Spleen (tissue), 11 donors: ENCODE data around the gene MOCS1. TPM values are rescaled to one million over a fixed set of nuclear protein-coding genes. Genes with fewer than 3 reads are reported as not detected.

ENCODE experiments used
- DNase-seq: peaks from one replicate; pipeline ENCODE4 v3.0.0-alpha.2; 2020
- H3K27ac ChIP-seq, 8 donors: fragments of 200-600 bp; sonication (generic) in 7 of 8; 1 replicate in 4 of 8; 2 replicates in 4 of 8; pipeline versions ENCODE4 v1.5.0 to v1.8.0; 2016 to 2021; ENCODE audit warnings: inconsistent platforms in 4 of 8, mild to moderate bottlenecking in 4 of 8, moderate library complexity in 1 of 8
- H3K27me3 ChIP-seq, 7 donors: fragments of 200-600 bp; sonication (generic) in 6 of 7; replicated peaks in 1 of 7; 1 replicate in 4 of 7; 2 replicates in 3 of 7; pipeline versions ENCODE4 v1.5.0 to v1.8.0; 2016 to 2021; ENCODE audit warnings: inconsistent platforms in 3 of 7, mild to moderate bottlenecking in 1 of 7
- H3K36me3 ChIP-seq, 6 donors: fragments of 200-600 bp; sonication (generic) in 5 of 6; 1 replicate in 4 of 6; 2 replicates in 2 of 6; pipeline versions ENCODE4 v1.5.0 to v1.8.0; 2016 to 2021; ENCODE audit warnings: inconsistent platforms in 2 of 6
- H3K4me1 ChIP-seq, 6 donors: fragments of 200-600 bp; sonication (generic) in 5 of 6; 1 replicate in 3 of 6; 2 replicates in 3 of 6; pipeline versions ENCODE4 v1.5.0 to v1.8.0; 2016 to 2021; ENCODE audit warnings: inconsistent platforms in 3 of 6
- H3K4me3 ChIP-seq, 8 donors: fragments of 200-600 bp; sonication (generic) in 7 of 8; 1 replicate in 4 of 8; 2 replicates in 4 of 8; pipeline versions ENCODE4 v1.5.0 to v1.8.0; 2016 to 2021; ENCODE audit warnings: inconsistent platforms in 4 of 8, mild to moderate bottlenecking in 4 of 8, moderate library complexity in 2 of 8
- H3K9me3 ChIP-seq, 8 donors: fragments of 200-600 bp; sonication (generic) in 7 of 8; 1 replicate in 4 of 8; 2 replicates in 4 of 8; pipeline versions ENCODE4 v1.5.0 to v1.8.0; 2016 to 2021; ENCODE audit warnings: inconsistent platforms in 4 of 8
- CTCF ChIP-seq, 11 experiments: fragments of 200-600 bp in 7 of 11; fragments of 450-650 bp in 4 of 11; sonication (generic) in 4 of 11; IDR thresholded peaks in 8 of 11; conservative IDR thresholded peaks in 3 of 11; 1 replicate in 7 of 11; 2 replicates in 4 of 11; pipeline versions ENCODE4 v1.4.0 to v1.8.0; 2016 to 2021; ENCODE audit warnings: antibody characterized with exemption in 11 of 11, inconsistent platforms in 4 of 11, mild to moderate bottlenecking in 1 of 11
- POLR2A ChIP-seq, 3 donors: fragments of 450-650 bp; IDR thresholded peaks; one replicate each; pipeline ENCODE4 v1.5.1; 2017; ENCODE audit warnings: antibody characterized with exemption in 3 of 3, mild to moderate bottlenecking in 1 of 3
- POLR2AphosphoS5 ChIP-seq, 3 donors: sonication (generic); formaldehyde crosslinking; IDR thresholded peaks; one replicate each; pipeline ENCODE4 v1.5.1; 2017; ENCODE audit warnings: antibody characterized with exemption in 3 of 3
- WGBS, 5 donors: extraction: QIAGEN DNeasy Blood & Tissue Kit in 3 of 5; methylation state at CpG; one replicate each; pipeline versions ENCODE4 v1.1.5 to v1.1.7; 2013 to 2018; 5-methylcytosine and 5-hydroxymethylcytosine counted together
- intact Hi-C: fragments of 100-400 bp; cut with DNase I; formaldehyde crosslinking; loops from one replicate; pipeline ENCODE4 v1.15.0; 2023; ENCODE audit warnings: low total_unique reads
- polyA plus RNA-seq, 3 donors: library from polyadenylated mRNA; stranded (reverse); fragments of 200-250 nt; gene quantifications; one replicate each; pipeline ENCODE4 v1.2.1, GENCODE V29; 2013
- total RNA-seq, 7 donors: library from RNA; depleted of rRNA in 3 of 7; stranded (reverse); fragments of >200 nt in 3 of 7; fragmentation: NEBNext Ultra II Directional in 4 of 7; extraction: Animal tissue kit (Norgen Biotek cat#: 25700) in 4 of 7; gene quantifications; one replicate each; pipeline versions ENCODE4 v1.1.0 to v1.2.1, GENCODE V29; 2016 to 2021
- donor health status: healthy with polysubstance abuse.
- donor health status: DM: no; HTN: no; CAD: no; lungs with moderate emphysema.
- donor health status: DM: no; HTN: no; CAD: no.
- donor health status: Bipolar disorder and iron deficiency.
- donor health status: healthy.
- donor health status: DM: no; HTN: no; CAD: no.
- donor health status: DM: yes; HTN: yes; CAD: no.

The MOCS1 gene
- total and polyA plus RNA-seq, 10 donors: 1.2 to 10.2 (median 5.6) TPM

DNA sequence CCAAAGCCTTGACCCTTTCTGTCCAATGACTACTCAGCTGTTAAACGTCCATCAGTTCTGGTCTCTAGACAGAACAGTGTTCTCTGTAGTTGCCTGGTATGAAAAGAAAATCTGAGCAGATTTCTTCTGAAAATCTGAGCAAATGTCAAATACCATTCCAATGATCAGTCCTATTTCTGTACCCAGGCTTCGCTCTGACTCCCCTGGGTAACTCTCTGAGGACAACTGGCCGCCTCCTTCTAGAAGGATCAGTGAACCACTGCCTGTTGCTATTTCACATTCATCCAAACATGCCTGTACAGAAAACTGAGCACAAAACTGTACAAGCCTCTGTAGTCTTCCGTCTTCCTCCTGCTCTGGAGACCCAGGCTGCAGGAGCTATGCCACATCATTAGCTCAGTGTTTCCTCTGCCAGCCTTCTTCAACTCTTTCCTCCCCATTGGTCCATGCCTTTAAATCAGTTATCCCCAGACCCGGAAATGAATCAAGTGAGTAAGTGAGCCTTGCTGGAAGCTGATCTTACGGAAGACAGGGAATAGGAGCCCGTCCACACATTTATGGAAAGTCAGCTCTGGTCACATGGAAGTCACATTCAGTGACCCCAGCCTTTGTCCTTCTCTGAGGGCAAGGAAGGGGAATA lies 78.8 kb downstream of the MOCS1 start:
- Histone ChIP-seq H3K27ac (peak overlapping the region in 4 of 8 donors; percentile 2 to 70 (median 4)), H3K9me3 (no peaks in the 10 kb centered on the region), H3K4me1 (peaks cover 0 to 25% (median 10%) of the 10 kb centered on the region in 6 donors), H3K4me3 (no peak overlapping the region), H3K27me3 (peaks cover 0 to 42% (median 0%) of the 10 kb centered on the region in 7 donors), H3K36me3 (peaks cover 0 to 49% (median 3%) of the 10 kb centered on the region in 6 donors)
- TF ChIP-seq POLR2A (IDR thresholded peaks at IDR 0.05) (no peak), CTCF (IDR thresholded peaks at IDR 0.05 in 8 of 11, conservative IDR thresholded peaks at IDR 0.05 in 3 of 11) (no peak), POLR2AphosphoS5 (IDR thresholded peaks at IDR 0.05) (no peak)
- no peak for DNase-seq
- WGBS, 5 donors: 74 to 87% (median 83%) methylated on average over 7 of the region's 7 CpGs
- intact Hi-C loops: no loop called here

Other genes starting within 250 kb of the MOCS1 start
- gene KIF6, start 209.1 kb downstream of the MOCS1 start, total RNA-seq: under 1 TPM in 4 of 7 donors, not detected in 3; 0.10 to 0.75 (median 0.36) TPM
- gene KIF6, start 209.1 kb downstream of the MOCS1 start, polyA plus RNA-seq: under 1 TPM; 0.16 to 0.24 (median 0.17) TPM
- 100 to 1,000 TPM in 3 of 7 donors, 10 to 100 TPM in 4; 26.0 to 115 (median 95.1) TPM for gene DAAM2, start 142.1 kb downstream of the MOCS1 start, total RNA-seq
- 10 to 100 TPM in 1 of 3 donors, 1 to 10 TPM in 2; 6.0 to 24.5 (median 7.3) TPM for gene DAAM2, start 142.1 kb downstream of the MOCS1 start, polyA plus RNA-seq